Breast epithelium (tissue), 3 donors: ENCODE results near the gene VPS51.

Experiments used
- CTCF ChIP-seq, 3 donors: fragments of 450-650 bp; IDR thresholded peaks; one replicate each; pipeline ENCODE4 v1.5.1; 2016 to 2017; ENCODE audit warnings: antibody characterized with exemption in 3 of 3, mild to moderate bottlenecking in 3 of 3, moderate library complexity in 3 of 3
- POLR2A ChIP-seq: fragments of 450-650 bp; IDR thresholded peaks from one replicate; pipeline ENCODE4 v1.6.1; 2016; ENCODE audit warnings: antibody characterized with exemption, mild to moderate bottlenecking, moderate library complexity

GRCh38 chr11:65157336-65157735, 61.3 kb downstream of the VPS51 start:
- TF ChIP-seq CTCF (IDR thresholded peaks at IDR 0.05) (no peak), POLR2A (no peak)
